HepG2 (cell line): Measurements from ENCODE around the gene CRYAB.

Source experiments
- EZH2 ChIP-seq: conservative IDR thresholded peaks from 2 replicates; pipeline ENCODE4 v1.6.1; 2012; ENCODE audit warnings: mild to moderate bottlenecking, low read depth, low read length, moderate library complexity
- MATR3 ChIP-seq: sonication (generic); formaldehyde crosslinking; IDR thresholded peaks from 2 replicates; pipeline ENCODE4 v1.4.0; 2020; ENCODE audit warnings: missing genetic modification reagents
- MAZ ChIP-seq, 2 experiments: sonication (generic) in 1 of 2; formaldehyde crosslinking in 1 of 2; IDR thresholded peaks; 2 replicates each; pipeline versions ENCODE4 v1.5.0 to v1.6.1; 2012 to 2020; ENCODE audit warnings: low read depth in 2 of 2, mild to moderate bottlenecking in 2 of 2, borderline replicate concordance in 1 of 2, improper control_type of control experiment in 1 of 2, low read length in 1 of 2, missing genetic modification reagents in 1 of 2, moderate library complexity in 1 of 2
- POLR2A ChIP-seq, 2 experiments: IDR thresholded peaks; 2 replicates each; pipeline ENCODE4 v1.6.1; 2011; ENCODE audit warnings: low read depth in 2 of 2, low read length in 2 of 2, mild to moderate bottlenecking in 1 of 2, moderate library complexity in 1 of 2; ENCODE audit not compliant: insufficient read depth in 1 of 2
- SATB2 ChIP-seq: sonication (generic); formaldehyde crosslinking; IDR thresholded peaks from 2 replicates; pipeline ENCODE4 v1.5.0; 2020; ENCODE audit warnings: missing genetic modification reagents
- SP5 ChIP-seq: IDR thresholded peaks from 2 replicates; pipeline ENCODE4 v1.6.1; 2016; ENCODE audit warnings: low read depth, borderline replicate concordance
- TBL1XR1 ChIP-seq: fragments of 150-350 bp; IDR thresholded peaks from 2 replicates; pipeline ENCODE4 v1.6.1; 2014; ENCODE audit warnings: borderline replicate concordance, low read length; ENCODE audit not compliant: partially characterized antibody
- TP53 ChIP-seq: sonication (generic); formaldehyde crosslinking; conservative IDR thresholded peaks from 2 replicates; pipeline ENCODE4 v1.4.0; 2020; ENCODE audit warnings: missing genetic modification reagents
- TF ChIP-seq, protein P1 (sequence below): sonication (generic); formaldehyde crosslinking; IDR thresholded peaks from 2 replicates; pipeline ENCODE4 v1.4.0; 2020; ENCODE audit warnings: missing genetic modification reagents
- TF ChIP-seq, protein P2 (sequence below): sonication (generic); formaldehyde crosslinking; IDR thresholded peaks from 2 replicates; pipeline ENCODE4 v1.4.0; 2020; ENCODE audit warnings: mild to moderate bottlenecking, missing genetic modification reagents
- TF ChIP-seq, protein P3 (sequence below): sonication (generic); formaldehyde crosslinking; IDR thresholded peaks from 2 replicates; pipeline ENCODE4 v1.5.1; 2020; ENCODE audit warnings: mild to moderate bottlenecking, missing genetic modification reagents, moderate library complexity
- TF ChIP-seq, protein P4 (sequence below): sonication (generic); formaldehyde crosslinking; IDR thresholded peaks from 2 replicates; pipeline ENCODE4 v1.9.0; 2021; ENCODE audit warnings: mild to moderate bottlenecking, missing genetic modification reagents

DNA sequence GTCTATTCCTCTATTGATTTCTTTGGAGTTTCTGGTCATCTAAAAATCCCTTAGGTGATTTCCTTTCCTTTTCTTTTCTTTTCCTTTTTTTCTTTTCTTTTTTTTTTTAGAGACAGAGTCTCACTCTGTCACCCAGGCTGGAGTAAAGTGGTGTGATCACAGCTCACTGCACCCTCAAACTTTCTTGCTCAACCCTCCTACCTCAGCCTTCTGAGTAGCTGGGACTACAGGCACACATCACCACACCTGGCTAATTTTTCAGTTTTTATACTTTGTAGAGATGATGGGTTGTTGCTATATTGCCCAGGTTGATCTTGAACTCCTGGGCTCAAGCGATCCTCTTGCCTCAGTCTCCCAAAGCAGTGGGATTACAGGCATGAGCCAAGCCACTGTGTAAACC, 5.2 kb upstream of the CRYAB start:
- TF ChIP-seq, protein P1, sequence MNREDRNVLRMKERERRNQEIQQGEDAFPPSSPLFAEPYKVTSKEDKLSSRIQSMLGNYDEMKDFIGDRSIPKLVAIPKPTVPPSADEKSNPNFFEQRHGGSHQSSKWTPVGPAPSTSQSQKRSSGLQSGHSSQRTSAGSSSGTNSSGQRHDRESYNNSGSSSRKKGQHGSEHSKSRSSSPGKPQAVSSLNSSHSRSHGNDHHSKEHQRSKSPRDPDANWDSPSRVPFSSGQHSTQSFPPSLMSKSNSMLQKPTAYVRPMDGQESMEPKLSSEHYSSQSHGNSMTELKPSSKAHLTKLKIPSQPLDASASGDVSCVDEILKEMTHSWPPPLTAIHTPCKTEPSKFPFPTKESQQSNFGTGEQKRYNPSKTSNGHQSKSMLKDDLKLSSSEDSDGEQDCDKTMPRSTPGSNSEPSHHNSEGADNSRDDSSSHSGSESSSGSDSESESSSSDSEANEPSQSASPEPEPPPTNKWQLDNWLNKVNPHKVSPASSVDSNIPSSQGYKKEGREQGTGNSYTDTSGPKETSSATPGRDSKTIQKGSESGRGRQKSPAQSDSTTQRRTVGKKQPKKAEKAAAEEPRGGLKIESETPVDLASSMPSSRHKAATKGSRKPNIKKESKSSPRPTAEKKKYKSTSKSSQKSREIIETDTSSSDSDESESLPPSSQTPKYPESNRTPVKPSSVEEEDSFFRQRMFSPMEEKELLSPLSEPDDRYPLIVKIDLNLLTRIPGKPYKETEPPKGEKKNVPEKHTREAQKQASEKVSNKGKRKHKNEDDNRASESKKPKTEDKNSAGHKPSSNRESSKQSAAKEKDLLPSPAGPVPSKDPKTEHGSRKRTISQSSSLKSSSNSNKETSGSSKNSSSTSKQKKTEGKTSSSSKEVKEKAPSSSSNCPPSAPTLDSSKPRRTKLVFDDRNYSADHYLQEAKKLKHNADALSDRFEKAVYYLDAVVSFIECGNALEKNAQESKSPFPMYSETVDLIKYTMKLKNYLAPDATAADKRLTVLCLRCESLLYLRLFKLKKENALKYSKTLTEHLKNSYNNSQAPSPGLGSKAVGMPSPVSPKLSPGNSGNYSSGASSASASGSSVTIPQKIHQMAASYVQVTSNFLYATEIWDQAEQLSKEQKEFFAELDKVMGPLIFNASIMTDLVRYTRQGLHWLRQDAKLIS, result no peak
- TF ChIP-seq TBL1XR1 (no peak), EZH2 (no peak), POLR2A (IDR thresholded peaks at IDR 0.05; ENCODE audit: insufficient read depth in 1 of 2, low read depth in 2 of 2, low read length in 2 of 2) (no peak), MATR3 (CRISPR knock-in tag) (no peak), SATB2 (no peak), MAZ (IDR thresholded peaks at IDR 0.05; ENCODE audit: borderline replicate concordance, low read depth, low read length) (no peak), MAZ (CRISPR knock-in tag; IDR thresholded peaks at IDR 0.05; ENCODE audit: low read depth) (no peak), SP5 (CRISPR knock-in tag) (no peak), TP53 (no peak)
- TF ChIP-seq, protein P2, sequence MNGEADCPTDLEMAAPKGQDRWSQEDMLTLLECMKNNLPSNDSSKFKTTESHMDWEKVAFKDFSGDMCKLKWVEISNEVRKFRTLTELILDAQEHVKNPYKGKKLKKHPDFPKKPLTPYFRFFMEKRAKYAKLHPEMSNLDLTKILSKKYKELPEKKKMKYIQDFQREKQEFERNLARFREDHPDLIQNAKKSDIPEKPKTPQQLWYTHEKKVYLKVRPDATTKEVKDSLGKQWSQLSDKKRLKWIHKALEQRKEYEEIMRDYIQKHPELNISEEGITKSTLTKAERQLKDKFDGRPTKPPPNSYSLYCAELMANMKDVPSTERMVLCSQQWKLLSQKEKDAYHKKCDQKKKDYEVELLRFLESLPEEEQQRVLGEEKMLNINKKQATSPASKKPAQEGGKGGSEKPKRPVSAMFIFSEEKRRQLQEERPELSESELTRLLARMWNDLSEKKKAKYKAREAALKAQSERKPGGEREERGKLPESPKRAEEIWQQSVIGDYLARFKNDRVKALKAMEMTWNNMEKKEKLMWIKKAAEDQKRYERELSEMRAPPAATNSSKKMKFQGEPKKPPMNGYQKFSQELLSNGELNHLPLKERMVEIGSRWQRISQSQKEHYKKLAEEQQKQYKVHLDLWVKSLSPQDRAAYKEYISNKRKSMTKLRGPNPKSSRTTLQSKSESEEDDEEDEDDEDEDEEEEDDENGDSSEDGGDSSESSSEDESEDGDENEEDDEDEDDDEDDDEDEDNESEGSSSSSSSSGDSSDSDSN (CRISPR knock-in tag), result no peak
- TF ChIP-seq, protein P3, sequence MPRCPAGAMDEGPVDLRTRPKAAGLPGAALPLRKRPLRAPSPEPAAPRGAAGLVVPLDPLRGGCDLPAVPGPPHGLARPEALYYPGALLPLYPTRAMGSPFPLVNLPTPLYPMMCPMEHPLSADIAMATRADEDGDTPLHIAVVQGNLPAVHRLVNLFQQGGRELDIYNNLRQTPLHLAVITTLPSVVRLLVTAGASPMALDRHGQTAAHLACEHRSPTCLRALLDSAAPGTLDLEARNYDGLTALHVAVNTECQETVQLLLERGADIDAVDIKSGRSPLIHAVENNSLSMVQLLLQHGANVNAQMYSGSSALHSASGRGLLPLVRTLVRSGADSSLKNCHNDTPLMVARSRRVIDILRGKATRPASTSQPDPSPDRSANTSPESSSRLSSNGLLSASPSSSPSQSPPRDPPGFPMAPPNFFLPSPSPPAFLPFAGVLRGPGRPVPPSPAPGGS (CRISPR knock-in tag), result no peak
- TF ChIP-seq, protein P4, sequence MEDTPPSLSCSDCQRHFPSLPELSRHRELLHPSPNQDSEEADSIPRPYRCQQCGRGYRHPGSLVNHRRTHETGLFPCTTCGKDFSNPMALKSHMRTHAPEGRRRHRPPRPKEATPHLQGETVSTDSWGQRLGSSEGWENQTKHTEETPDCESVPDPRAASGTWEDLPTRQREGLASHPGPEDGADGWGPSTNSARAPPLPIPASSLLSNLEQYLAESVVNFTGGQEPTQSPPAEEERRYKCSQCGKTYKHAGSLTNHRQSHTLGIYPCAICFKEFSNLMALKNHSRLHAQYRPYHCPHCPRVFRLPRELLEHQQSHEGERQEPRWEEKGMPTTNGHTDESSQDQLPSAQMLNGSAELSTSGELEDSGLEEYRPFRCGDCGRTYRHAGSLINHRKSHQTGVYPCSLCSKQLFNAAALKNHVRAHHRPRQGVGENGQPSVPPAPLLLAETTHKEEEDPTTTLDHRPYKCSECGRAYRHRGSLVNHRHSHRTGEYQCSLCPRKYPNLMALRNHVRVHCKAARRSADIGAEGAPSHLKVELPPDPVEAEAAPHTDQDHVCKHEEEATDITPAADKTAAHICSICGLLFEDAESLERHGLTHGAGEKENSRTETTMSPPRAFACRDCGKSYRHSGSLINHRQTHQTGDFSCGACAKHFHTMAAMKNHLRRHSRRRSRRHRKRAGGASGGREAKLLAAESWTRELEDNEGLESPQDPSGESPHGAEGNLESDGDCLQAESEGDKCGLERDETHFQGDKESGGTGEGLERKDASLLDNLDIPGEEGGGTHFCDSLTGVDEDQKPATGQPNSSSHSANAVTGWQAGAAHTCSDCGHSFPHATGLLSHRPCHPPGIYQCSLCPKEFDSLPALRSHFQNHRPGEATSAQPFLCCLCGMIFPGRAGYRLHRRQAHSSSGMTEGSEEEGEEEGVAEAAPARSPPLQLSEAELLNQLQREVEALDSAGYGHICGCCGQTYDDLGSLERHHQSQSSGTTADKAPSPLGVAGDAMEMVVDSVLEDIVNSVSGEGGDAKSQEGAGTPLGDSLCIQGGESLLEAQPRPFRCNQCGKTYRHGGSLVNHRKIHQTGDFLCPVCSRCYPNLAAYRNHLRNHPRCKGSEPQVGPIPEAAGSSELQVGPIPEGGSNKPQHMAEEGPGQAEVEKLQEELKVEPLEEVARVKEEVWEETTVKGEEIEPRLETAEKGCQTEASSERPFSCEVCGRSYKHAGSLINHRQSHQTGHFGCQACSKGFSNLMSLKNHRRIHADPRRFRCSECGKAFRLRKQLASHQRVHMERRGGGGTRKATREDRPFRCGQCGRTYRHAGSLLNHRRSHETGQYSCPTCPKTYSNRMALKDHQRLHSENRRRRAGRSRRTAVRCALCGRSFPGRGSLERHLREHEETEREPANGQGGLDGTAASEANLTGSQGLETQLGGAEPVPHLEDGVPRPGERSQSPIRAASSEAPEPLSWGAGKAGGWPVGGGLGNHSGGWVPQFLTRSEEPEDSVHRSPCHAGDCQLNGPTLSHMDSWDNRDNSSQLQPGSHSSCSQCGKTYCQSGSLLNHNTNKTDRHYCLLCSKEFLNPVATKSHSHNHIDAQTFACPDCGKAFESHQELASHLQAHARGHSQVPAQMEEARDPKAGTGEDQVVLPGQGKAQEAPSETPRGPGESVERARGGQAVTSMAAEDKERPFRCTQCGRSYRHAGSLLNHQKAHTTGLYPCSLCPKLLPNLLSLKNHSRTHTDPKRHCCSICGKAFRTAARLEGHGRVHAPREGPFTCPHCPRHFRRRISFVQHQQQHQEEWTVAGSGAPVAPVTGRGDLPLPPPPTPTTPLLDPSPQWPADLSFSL, result no peak
